GM12878 (cell line): ENCODE data around the gene CEACAM8. TPM values are rescaled to one million over a fixed set of nuclear protein-coding genes. Genes with fewer than 3 reads are reported as not detected.

ENCODE experiments used
- ATAC-seq: fragments of 200-7000 bp; cut with Tn5 transposase; 3 replicates; pipeline ENCODE4 v1.9.1; 2020; ENCODE audit warnings: mild to moderate bottlenecking, moderate library complexity
- Bru-seq: library from RNA; stranded (reverse); fragments of 400-500 nt; gene quantifications from one replicate; lab custom pipeline; 2021; lab: Mats Ljungman, UMichigan
- BruChase-seq, 2 experiments: library from RNA; stranded (reverse); fragments of 400-500 nt; gene quantifications; one replicate each; lab custom pipeline; 2021; lab: Mats Ljungman, UMichigan
- BruUV-seq: library from RNA; stranded (reverse); fragments of 400-500 nt; replicated peaks from 2 replicates; lab custom pipeline; 2021; lab: Mats Ljungman, UMichigan
- CTCF ChIA-PET: fragments of 300-600 bp; sonication (Branson Sonifier 250); formaldehyde crosslinking; extraction: SDS; loops from one replicate; lab custom pipeline; 2021; ENCODE audit warnings: inconsistent platforms; lab: Yijun Ruan, JAX
- POLR2A ChIA-PET: fragments of 350-600 bp; formaldehyde crosslinking; extraction: SDS; loops from one replicate; lab custom pipeline; 2021; ENCODE audit warnings: inconsistent platforms; lab: Charles Lee
- RAD21 ChIA-PET: fragments of 300-600 bp; sonication (Branson Sonifier 250); formaldehyde crosslinking; loops from one replicate; lab custom pipeline; 2023; ENCODE audit warnings: antibody characterized with exemption; ENCODE audit not compliant: unreplicated experiment; lab: Charles Lee
- SMC1A ChIA-PET: fragments of 300-600 bp; sonication (Branson Sonifier 250); formaldehyde crosslinking; loops from one replicate; lab custom pipeline; 2023; ENCODE audit not compliant: unreplicated experiment, uncharacterized antibody; lab: Charles Lee
- DNase-seq: peaks from one replicate; pipeline ENCODE4 v3.0.0-alpha.2; 2011; ENCODE audit warnings: low read depth, low spot score
- FAIRE-seq: peaks from 3 replicates; lab custom pipeline; 2011; peaks lifted over from hg19 to GRCh38; lab: Jason Lieb, UNC
- H2AFZ ChIP-seq: 2 replicates; pipeline ENCODE4 v1.6.0; 2011; ENCODE audit warnings: low read depth, low read length, control low read depth; ENCODE audit not compliant: control insufficient read depth
- H3K27ac ChIP-seq: 2 replicates; pipeline ENCODE4 v1.5.1; 2011; ENCODE audit warnings: control low read depth; ENCODE audit not compliant: control insufficient read depth, insufficient read depth
- H3K27me3 ChIP-seq, 2 experiments: replicated peaks in 1 of 2; 2 replicates each; pipeline versions ENCODE4 v1.6.0 to v1.6.1; 2011; ENCODE audit warnings: low read length in 1 of 2; ENCODE audit not compliant: control insufficient read depth in 2 of 2, insufficient read depth in 2 of 2
- H3K36me3 ChIP-seq, 2 experiments: 2 replicates each; pipeline ENCODE4 v1.5.1; 2011; ENCODE audit warnings: low read length in 1 of 2; ENCODE audit not compliant: control insufficient read depth in 2 of 2, insufficient read depth in 2 of 2
- H3K4me1 ChIP-seq: 2 replicates; pipeline ENCODE4 v1.6.1; 2011; ENCODE audit warnings: mild to moderate bottlenecking, low read length, moderate library complexity, mixed read lengths; ENCODE audit not compliant: control insufficient read depth, insufficient read depth
- H3K4me2 ChIP-seq: 2 replicates; pipeline ENCODE4 v1.6.0; 2011; ENCODE audit warnings: control low read depth; ENCODE audit not compliant: control insufficient read depth, insufficient read depth
- H3K4me3 ChIP-seq: fragments of 200-600 bp; sonication (generic); 2 replicates; pipeline ENCODE4 v1.5.1; 2016
- H3K79me2 ChIP-seq: 2 replicates; pipeline ENCODE4 v1.6.0; 2011; ENCODE audit warnings: low read length; ENCODE audit not compliant: control insufficient read depth, insufficient read depth
- H3K9ac ChIP-seq: 2 replicates; pipeline ENCODE4 v1.8.0; 2011; ENCODE audit warnings: low read length, control low read depth, mixed read lengths; ENCODE audit not compliant: control insufficient read depth, insufficient read depth
- H3K9me3 ChIP-seq: replicated peaks from 3 replicates; pipeline ENCODE4 v1.5.1; 2011; ENCODE audit warnings: mild to moderate bottlenecking, low read length; ENCODE audit not compliant: control insufficient read depth, insufficient read depth
- H4K20me1 ChIP-seq: 2 replicates; pipeline ENCODE4 v1.6.0; 2011; ENCODE audit not compliant: control insufficient read depth, insufficient read depth
- CUX1 ChIP-seq: IDR thresholded peaks from 2 replicates; pipeline ENCODE4 v1.6.1; 2012; ENCODE audit warnings: improper control_type of control experiment, low read depth, low read length; ENCODE audit not compliant: insufficient replicate concordance
- DPF2 ChIP-seq: fragments of 450-650 bp; IDR thresholded peaks from 2 replicates; pipeline ENCODE4 v1.6.1; 2017; ENCODE audit warnings: mild to moderate bottlenecking
- IKZF2 ChIP-seq, 2 experiments: fragments of 450-650 bp; IDR thresholded peaks; 2 replicates each; pipeline ENCODE4 v1.6.1; 2017; ENCODE audit warnings: mild to moderate bottlenecking in 2 of 2, moderate library complexity in 2 of 2
- KAT2A ChIP-seq: conservative IDR thresholded peaks from 2 replicates; pipeline ENCODE4 v1.6.1; 2011; ENCODE audit warnings: low read depth, low read length; ENCODE audit not compliant: control insufficient read depth
- PML ChIP-seq: IDR thresholded peaks from 2 replicates; pipeline ENCODE4 v1.6.1; 2012; ENCODE audit warnings: low read length, inconsistent platforms
- POU2F2 ChIP-seq: IDR thresholded peaks from 3 replicates; pipeline ENCODE4 v1.6.1; 2011; ENCODE audit warnings: low read depth, mild to moderate bottlenecking, low read length, borderline replicate concordance
- RAD21 ChIP-seq: IDR thresholded peaks from 2 replicates; pipeline ENCODE4 v1.6.1; 2011; ENCODE audit warnings: mild to moderate bottlenecking, low read depth, low read length, moderate library complexity; ENCODE audit not compliant: insufficient read depth
- RB1 ChIP-seq: fragments of 450-650 bp; formaldehyde crosslinking; IDR thresholded peaks from 2 replicates; pipeline ENCODE4 v1.6.1; 2017; ENCODE audit warnings: mild to moderate bottlenecking, borderline replicate concordance
- SRF ChIP-seq, 2 experiments: IDR thresholded peaks; 2 replicates each; pipeline ENCODE4 v1.6.1; 2011; ENCODE audit warnings: low read depth in 2 of 2, low read length in 2 of 2, mild to moderate bottlenecking in 1 of 2, moderate library complexity in 1 of 2
- TARDBP ChIP-seq: IDR thresholded peaks from 2 replicates; pipeline ENCODE4 v1.6.1; 2016; ENCODE audit warnings: borderline replicate concordance
- WGBS: methylation state at CpG from one replicate; pipeline ENCODE4 v1.1.6; 2016; ENCODE audit warnings: low lambda C conversion rate; ENCODE audit not compliant: insufficient replicate concordance, insufficient coverage; ENCODE audit errors: missing lambda C conversion rate; 5-methylcytosine and 5-hydroxymethylcytosine counted together
- in situ Hi-C: fragments of 300-500 bp; cut with MboI; formaldehyde crosslinking; loops from 9 replicates; pipeline ENCODE4 v1.14.3; 2018; ENCODE audit warnings: mixed read lengths
- intact Hi-C: fragments of 100-400 bp; cut with micrococcal nuclease; formaldehyde crosslinking; loops from one replicate; pipeline ENCODE4 v1.14.2; 2022; ENCODE audit not compliant: unreplicated experiment
- long read RNA-seq, 2 experiments: library from polyadenylated mRNA; unstranded; transcript quantifications; one replicate each; pipeline ENCODE4 v2.0.0, GENCODE V29; 2019 to 2020
- polyA minus RNA-seq, 3 experiments: library from RNA; depleted of rRNA, polyadenylated mRNA; stranded (reverse); fragments of >200 nt; gene quantifications; 2 replicates each; pipeline ENCODE4 v1.2.3, GENCODE V29; 2011
- polyA plus RNA-seq, 11 experiments: library from polyadenylated mRNA; depleted of rRNA in 4 of 11; unstranded in 6 of 11; stranded (reverse) in 5 of 11; fragments of >200 nt; fragmentation: Nextera tagmentation in 4 of 11; fragmentation: Illumina TruSeq in 1 of 11; extraction: Ambion mirVana in 4 of 11; extraction: Trizol in 1 of 11; gene quantifications; 1 replicate in 1 of 11; 2 replicates in 10 of 11; pipeline versions ENCODE4 v1.2.1 to v1.2.3, GENCODE V29; 2011 to 2016; ENCODE audit warnings: inconsistent platforms in 2 of 11, missing spikeins in 2 of 11, low read depth in 1 of 11
- total RNA-seq, 4 experiments: library from RNA; depleted of rRNA in 3 of 4; stranded (reverse); fragments of >200 nt in 3 of 4; fragmentation: Illumina TruSeq in 1 of 4; extraction: Trizol in 1 of 4; gene quantifications; 2 replicates each; pipeline versions ENCODE4 v1.2.1 to v1.2.3, GENCODE V29; 2013 to 2021
- TF ChIP-seq, protein P1 (sequence below): IDR thresholded peaks from 2 replicates; pipeline ENCODE4 v1.6.1; 2011; ENCODE audit warnings: low read depth, mild to moderate bottlenecking, low read length, moderate library complexity, borderline replicate concordance; ENCODE audit errors: extremely low read depth

The CEACAM8 gene
- not detected in 2 replicates for total RNA-seq (2013; cell fraction: nucleolus; rRNA removed)
- total RNA-seq (2014; rRNA removed) (not detected in 2 replicates), total RNA-seq (2014; rRNA removed; fragmentation: Illumina TruSeq; extraction: Trizol) (not detected in 2 replicates), total RNA-seq (2021) (not detected in 2 replicates), polyA plus RNA-seq (2011; rRNA removed) (not detected in 2 replicates), polyA plus RNA-seq (2014; fragmentation: Illumina TruSeq; extraction: Trizol) (not detected in 2 replicates), polyA plus RNA-seq (2014; fragmentation: Nextera tagmentation; extraction: Ambion mirVana) (under 1 TPM in 1 of 2 experiments, not detected in 1; 0.06 TPM), polyA plus RNA-seq (2014; rRNA removed) (not detected in 2 replicates), polyA plus RNA-seq (2016; fragmentation: Nextera tagmentation; extraction: Ambion mirVana) (not detected), polyA minus RNA-seq (2011; rRNA and poly(A)+ RNA removed) (not detected in 2 replicates), Bru-seq, nascent RNA (not detected), BruChase-seq, experiment 1, labeled RNA remaining after a 6-hour chase (not detected), BruChase-seq, experiment 2, labeled RNA remaining after a 2-hour chase (not detected)
- not detected for polyA plus RNA-seq (2011; ENCODE audit: low read depth)
- not detected in 2 replicates for polyA plus RNA-seq (2011; cell fraction: cytosol; rRNA removed)
- polyA plus RNA-seq (2011; cell fraction: nucleus; rRNA removed), result not detected in 2 replicates
- polyA plus RNA-seq (2012), result not detected in 2 replicates
- not detected in 2 replicates for polyA minus RNA-seq (2011; cell fraction: cytosol; rRNA and poly(A)+ RNA removed)
- not detected in 2 replicates for polyA minus RNA-seq (2011; cell fraction: nucleus; rRNA and poly(A)+ RNA removed)
- long read RNA-seq, experiment 1, result 0 reads
- long read RNA-seq, experiment 2, result 0 reads

DNA sequence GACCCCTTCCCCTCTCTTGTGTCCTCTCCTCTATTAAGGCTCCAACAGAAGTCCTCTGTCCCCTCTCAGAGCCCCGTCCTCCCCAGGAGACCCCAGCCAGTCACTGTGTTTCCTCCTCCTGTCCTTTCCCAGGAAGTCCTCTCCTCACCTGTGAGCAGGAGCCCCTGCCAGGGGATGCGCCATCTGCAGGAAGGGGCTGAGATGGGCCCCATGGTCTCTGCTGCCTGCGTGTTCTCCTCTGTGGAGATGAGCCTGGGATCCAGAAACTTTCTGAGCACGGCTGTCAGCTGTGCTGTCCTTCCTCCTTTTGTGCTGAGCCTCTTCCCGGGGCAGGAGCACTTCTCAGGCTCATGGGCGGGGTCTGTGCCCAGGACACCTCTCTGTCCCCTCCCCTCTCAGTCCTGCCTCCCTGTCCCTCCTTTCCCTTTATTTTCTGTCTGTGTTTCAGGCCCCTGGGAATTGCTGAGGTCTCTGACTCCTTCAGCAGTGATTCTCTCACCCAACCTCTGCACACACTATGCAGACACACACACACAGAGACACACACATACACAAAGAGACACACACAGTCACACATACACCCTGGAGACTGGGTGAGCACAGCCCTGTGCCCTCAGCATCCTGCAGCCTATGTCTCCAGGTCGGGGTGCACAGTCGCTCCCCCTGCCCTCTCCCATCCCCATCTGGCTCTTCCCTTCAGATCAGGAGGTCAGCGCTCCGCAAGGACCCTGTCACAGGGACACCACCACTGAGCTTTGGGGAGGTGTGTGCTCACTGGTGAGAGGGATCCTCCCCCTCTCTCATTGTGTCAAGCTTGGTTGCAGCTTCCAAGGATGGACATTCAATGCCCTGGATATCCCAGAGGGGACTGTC lies at the start of gene CEACAM8:
CEACAM8 (minus strand) TSS at position 308 of the 873 bp plus-strand sequence; CDS start at position 212, 96 bp downstream.
- in situ Hi-C loops (no loop called here), intact Hi-C loops (no loop called here)
- H3K9ac ChIP-seq, result no peak within 1 kb of the TSS
- WGBS, result 19% methylated on average over 10 of the region's 10 CpGs
- H2AFZ ChIP-seq, result no peak within 1 kb of the TSS
- H3K27ac ChIP-seq, result no peak within 1 kb of the TSS
- H3K4me1 ChIP-seq, result no peaks in the 10 kb centered on the region
- TF ChIP-seq SRF (IDR thresholded peaks at IDR 0.05; ENCODE audit: low read depth in 2 of 2, low read length in 2 of 2), result no peak
- TF ChIP-seq RAD21, result no peak
- TF ChIP-seq DPF2, result no peak
- TF ChIP-seq CUX1, result no peak
- TF ChIP-seq KAT2A, result no peak
- TF ChIP-seq TARDBP, result no peak
- TF ChIP-seq, protein P1, sequence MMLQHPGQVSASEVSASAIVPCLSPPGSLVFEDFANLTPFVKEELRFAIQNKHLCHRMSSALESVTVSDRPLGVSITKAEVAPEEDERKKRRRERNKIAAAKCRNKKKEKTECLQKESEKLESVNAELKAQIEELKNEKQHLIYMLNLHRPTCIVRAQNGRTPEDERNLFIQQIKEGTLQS, result no peak
- no peak for TF ChIP-seq IKZF2 (IDR thresholded peaks at IDR 0.05)
- no peak for TF ChIP-seq PML
- TF ChIP-seq RB1, result no peak
- TF ChIP-seq POU2F2, result no peak
- H3K36me3 ChIP-seq, result no peaks in the 10 kb centered on the region
- ATAC-seq, result no peak
- no TSS peak for BruUV-seq
- no peak within 1 kb of the TSS for H3K4me2 ChIP-seq
- H3K27me3 ChIP-seq, result peaks cover 0 to 4% of the 10 kb centered on the region in 2 experiments; a peak in 1 of 4 replicates
- no peaks in the 10 kb centered on the region for H4K20me1 ChIP-seq
- no peak within 1 kb of the TSS for H3K4me3 ChIP-seq
- no peak for DNase-seq
- H3K9me3 ChIP-seq, result no peaks in the 10 kb centered on the region
- ChIA-PET CTCF (interaction anchor here (1.1 to 3.3 kb wide), 3 partner anchors 30 to 156 kb away, joined by 3 to 31 read pairs (median 9); no protein-coding TSS in a partner anchor), RAD21 (no interaction called here), POLR2A (interaction anchor here (0.6 kb wide), 1 partner anchor 20 kb away, joined by 9 read pairs; no protein-coding TSS in a partner anchor), SMC1A (no interaction called here)
- FAIRE-seq, result no peak
- no peaks in the 10 kb centered on the region for H3K79me2 ChIP-seq
